Measurements from ENCODE around the gene TMEM139. TPM values are rescaled to one million over a fixed set of nuclear protein-coding genes. Genes with fewer than 3 reads are reported as not detected.
"Not testable (repeated sequence)": the region's sequence is repeated elsewhere in the genome, so short reads cannot be mapped to it uniquely, and the experiment has no call there.

Gene TMEM139
- total RNA-seq, 1 donor from 2014 or later: 0.72 TPM

DNA sequence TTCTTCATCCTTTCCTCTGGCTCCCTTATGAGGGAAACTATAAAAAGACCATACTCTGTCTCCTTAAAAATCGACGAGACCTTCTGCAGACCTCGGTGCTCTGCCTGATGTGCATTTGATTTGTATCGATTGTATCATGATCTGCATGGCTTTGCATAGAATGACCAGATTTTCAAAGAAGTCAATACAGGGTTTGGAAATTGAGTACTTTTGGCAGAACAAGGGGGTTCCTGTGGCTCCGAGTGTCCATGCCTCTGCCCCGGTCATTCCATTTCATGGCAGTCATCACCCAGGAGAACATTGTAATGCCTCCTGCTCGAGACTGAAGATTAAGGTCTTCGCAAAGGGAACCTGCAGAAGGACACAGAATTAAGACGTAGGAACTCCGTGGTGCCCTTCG is 4.1 kb downstream of the TMEM139 start:
- DNase-seq (ENCODE audit: low spot score): peak; percentile 27

DNA sequence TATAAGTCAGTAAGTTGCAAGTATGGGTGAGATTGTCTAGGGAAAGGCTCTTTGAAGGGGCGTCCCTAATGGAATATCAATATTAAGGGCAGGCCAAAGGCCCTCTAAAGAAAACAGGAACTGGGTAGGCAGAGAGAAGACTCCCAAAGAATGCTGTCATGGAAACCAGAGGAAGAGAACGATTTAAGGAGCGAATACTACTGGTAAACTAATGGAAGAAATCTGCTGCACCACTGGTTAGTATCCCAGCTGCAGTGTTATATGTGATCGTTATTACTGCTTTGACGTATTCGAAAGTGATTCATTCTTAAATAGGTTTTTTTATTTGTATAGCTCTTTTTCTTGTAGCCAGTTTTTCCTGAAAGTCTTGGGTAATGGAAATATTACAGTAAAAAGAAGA is 4.7 kb downstream of the TMEM139 start:
- no peak for DNase-seq (ENCODE audit: low spot score)

DNA sequence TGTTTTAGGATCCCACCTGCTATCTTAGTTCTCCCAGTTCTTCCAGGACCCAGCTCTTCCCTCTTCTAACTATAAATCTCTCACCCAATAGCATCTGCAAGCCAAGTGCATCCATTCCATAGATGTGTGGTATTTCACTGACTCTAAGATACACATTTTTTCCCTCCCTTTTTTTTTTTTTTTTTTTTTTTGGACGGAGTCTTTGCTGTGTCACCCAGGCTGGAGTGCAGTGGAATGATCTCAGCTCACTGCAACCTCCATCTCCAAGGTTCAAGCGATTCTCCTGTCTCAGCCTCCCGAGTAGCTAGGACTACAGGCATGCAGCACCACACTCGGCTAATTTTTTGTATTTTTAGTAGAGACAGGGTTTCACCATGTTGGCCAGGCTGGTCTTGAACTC is 5.1 kb downstream of the TMEM139 start:
- not testable (repeated sequence) for DNase-seq (ENCODE audit: low spot score)

DNA sequence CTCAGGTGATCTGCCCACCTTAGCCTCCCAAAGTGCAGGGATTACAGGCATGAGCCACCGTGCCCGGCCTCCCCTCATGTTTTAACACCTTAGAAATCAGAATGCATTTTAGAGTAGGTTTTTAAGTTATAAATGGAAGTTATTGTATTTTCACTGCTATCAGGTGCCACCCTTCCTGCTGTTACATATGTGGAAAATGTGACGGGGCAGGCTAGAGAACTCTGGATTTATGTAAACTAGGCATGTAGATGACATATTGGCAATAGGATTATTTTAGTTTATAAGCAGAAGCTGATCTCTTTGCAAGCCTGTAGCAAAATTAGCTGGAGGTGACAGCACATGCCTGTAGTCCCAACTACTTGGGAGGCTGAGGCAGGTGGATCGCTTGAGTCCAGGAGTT is 5.5 kb downstream of the TMEM139 start:
- no peak for DNase-seq (ENCODE audit: low spot score)

DNA sequence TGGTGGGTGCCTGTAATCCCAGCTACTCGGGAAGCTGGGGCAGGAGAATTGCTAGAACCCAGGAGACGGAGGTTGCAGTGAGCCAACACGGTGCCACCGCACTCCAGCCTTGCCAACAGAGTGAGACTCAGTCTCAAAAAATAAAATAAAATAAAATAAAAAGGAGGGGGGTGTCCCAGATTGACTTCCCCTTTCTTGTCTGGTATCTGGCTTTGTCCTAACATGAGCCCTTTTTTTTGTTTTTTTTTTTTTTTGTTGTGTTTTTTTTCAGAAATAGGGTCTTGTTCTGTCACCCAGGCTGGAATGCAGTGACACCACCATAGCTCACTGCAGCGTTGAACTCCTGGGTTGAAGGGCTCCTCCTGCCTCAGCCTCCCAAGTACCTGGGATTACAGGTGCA is 8.1 kb downstream of the TMEM139 start:
- DNase-seq (ENCODE audit: low spot score): no peak

DNA sequence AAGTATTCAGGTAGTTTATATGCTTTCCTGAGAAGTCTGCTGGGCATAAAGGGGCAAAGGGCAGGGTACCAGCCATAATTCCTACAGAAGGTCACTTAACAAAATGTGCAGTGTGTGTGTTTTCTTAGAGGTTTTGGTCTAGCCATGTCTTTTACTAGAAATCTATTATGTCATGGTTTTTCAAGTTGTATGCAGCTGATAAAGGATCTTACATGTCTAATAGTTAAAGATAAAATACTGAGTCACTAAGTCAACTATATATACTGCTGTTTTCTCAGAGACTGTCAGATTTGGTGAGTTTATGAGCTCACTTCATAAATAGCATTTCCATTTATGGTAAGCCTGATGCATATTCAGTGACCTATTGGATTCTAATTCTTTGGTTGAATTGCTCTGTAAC is 11.1 kb downstream of the TMEM139 start:
- peak; percentile 71 for DNase-seq (ENCODE audit: low spot score)

DNA sequence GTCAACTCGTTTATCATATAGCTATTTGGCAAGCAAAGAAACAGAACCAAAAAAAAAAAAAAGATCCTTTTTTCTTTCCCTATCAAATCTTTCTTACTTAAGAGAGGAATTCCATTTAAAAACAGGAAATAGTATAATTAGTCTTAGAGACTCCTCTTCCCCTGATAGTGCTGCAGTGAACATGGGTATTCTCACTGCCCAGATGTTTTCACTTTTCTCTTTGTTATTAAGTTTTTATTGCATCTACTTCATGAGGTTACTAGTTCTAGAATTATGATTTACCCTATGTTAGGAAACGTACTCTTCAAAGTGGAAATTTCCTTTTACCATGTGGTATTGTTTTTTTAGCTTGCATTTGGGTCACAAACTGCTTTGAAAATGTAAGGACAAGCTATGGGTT is 11.9 kb downstream of the TMEM139 start:
- no peak for DNase-seq (ENCODE audit: low spot score)

DNA sequence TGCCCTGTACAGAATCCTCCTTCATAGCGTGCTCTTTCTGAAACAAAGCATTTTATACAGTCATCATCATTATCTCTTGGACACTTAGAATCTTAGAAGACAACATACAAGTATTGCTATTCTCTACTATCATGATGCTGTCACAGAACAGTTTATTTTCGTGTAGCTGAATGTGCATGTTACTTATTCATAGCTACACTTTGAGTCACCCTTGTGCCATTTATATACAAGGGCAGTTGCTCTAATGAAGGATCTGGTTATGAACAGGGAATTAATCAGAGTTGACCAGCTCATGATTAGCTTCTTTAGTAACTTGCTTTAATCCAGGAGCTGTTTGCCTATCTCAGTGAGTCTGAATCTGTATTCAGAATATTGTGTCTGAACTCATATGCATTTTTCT is 14.6 kb downstream of the TMEM139 start:
- DNase-seq (ENCODE audit: low spot score): no peak

DNA sequence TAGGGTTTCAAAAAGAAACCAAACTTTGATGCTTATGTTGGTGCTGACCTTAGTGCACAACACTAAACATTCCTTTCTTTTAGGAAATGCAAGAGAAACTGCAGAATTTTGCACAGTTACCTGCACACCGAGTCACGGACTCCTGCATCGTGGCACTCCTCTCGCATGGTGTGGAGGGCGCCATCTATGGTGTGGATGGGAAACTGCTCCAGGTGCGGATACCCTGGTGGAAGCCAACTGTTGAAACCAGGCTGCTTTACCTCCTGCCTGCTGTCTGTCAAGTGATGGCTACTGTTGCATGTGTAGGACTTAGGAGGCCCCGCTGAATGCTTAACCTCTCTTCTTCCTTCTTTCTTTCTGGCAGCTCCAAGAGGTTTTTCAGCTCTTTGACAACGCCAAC is 15.1 kb downstream of the TMEM139 start:
- DNase-seq (ENCODE audit: low spot score): no peak

DNA sequence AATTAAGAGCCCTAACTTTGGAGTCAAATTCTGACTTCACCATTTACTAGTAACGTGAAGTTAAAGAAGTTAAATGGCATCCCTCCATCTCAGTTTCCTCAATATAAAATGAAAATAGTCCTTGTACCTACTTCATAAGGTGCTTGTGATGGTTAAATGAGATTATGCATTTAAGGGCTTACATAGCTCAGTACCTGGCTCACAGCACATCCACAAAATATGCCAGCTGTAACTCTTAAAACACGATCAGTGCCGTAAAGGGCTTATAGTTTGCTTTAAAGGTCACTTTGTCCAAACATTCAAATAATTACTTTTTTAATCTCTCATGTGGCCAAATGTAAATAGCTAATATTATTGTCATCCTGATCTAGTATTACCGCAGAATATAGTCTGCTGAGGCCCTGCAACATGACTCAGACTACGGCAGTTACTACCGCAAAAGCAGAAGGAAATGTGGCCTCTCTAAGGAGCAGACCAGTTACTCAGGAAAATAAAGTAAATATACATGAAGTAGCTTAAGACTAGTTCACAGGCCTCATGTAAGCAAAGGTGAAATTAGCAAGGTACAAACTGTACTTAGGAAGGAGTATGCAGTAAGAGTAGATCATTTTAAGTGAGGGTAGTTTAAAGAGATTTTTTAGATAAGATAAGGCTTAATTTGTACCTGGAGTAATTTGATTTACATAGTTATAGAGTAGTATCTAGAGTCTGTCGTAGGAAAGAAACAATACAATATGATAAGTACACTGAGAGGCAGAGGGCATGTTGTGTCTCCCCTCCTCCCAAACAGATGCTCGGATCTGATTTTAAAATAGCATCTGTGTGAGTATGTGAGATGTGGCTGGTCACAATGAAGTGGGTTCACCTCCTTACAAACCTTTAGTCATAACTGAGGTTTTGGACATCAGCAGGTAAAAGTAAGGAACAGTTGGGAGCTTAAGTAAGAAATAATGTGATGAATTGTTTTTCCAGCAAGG is 16.5 kb downstream of the TMEM139 start:
- DNase-seq (ENCODE audit: low spot score): no peak

DNA sequence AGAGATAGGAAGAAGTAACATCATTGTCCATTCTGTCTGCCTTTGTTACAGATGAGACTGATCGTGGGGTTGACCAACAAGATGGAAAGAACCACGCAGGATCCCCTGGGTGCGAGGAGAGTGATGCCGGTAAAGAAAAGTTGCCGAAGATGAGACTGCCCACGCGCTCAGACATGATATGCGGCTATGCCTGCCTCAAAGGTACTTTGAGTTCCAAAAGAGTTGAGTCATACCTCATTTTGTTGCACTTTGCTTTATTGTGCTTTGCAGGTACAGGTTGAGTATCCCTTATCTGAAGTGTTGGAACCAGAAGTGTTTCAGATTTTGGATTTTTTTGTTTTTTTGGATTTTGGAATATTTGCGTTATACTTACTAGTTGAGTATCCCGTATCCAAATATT is 19.0 kb downstream of the TMEM139 start:
- DNase-seq (ENCODE audit: low spot score): no peak

DNA sequence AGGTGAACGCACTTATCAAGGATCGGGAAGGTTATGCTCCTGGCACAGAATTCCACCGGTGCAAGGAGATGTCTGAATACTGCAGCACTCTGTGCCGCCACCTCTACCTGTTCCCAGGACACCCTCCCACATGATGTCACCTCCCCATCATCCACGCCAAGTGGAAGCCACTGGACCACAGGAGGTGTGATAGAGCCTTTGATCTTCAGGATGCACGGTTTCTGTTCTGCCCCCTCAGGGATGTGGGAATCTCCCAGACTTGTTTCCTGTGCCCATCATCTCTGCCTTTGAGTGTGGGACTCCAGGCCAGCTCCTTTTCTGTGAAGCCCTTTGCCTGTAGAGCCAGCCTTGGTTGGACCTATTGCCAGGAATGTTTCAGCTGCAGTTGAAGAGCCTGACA is 20.2 kb downstream of the TMEM139 start:
- no peak for DNase-seq (ENCODE audit: low spot score)

DNA sequence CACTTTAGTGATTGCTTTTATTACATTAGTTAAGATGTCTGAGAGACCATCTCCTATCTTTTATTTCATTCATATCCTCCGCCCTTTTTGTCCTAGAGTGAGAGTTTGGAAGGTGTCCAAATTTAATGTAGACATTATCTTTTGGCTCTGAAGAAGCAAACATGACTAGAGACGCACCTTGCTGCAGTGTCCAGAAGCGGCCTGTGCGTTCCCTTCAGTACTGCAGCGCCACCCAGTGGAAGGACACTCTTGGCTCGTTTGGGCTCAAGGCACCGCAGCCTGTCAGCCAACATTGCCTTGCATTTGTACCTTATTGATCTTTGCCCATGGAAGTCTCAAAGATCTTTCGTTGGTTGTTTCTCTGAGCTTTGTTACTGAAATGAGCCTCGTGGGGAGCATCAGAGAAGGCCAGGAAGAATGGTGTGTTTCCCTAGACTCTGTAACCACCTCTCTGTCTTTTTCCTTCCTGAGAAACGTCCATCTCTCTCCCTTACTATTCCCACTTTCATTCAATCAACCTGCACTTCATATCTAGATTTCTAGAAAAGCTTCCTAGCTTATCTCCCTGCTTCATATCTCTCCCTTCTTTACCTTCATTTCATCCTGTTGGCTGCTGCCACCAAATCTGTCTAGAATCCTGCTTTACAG is 20.8 kb downstream of the TMEM139 start:
- no peak for DNase-seq (ENCODE audit: low spot score)

DNA sequence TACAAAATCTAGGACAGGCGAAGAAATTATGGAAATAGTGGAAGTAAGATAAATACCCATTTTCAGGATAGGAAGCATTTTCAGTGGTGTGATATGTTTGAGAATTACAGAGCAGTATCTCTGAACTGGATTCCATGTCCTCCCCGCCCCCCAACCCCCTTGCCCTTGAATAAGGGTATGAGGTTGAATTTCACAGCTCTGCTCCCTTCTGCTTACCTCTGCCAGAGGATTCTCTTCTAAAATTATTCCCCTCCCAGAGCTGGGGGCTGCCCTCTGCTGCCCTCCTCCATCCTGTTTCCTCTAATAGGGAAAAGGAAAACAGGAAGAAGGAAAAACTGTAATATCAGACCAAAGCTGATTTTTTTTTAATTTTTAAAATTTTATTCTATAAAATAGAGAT is 23.9 kb downstream of the TMEM139 start:
- DNase-seq (ENCODE audit: low spot score): no peak

DNA sequence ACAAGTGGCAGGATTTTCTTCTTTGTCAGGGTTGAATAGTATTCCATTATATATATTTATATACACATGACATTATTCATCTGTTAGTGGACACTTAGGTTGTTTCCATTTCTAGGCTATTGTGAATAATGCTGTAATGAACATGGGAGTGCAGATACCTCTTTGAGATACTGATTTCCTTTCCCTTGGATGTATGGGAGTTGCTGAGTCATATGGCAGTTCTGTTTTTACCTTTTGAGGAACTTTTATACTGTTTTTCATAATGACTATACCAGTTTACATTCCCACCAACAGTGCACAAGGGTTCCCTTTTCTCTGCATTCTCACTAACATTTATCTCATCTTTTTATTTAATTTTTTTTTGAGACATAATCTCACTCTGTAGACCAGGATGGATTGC is 29.4 kb downstream of the TMEM139 start:
- DNase-seq (ENCODE audit: low spot score): no peak

DNA sequence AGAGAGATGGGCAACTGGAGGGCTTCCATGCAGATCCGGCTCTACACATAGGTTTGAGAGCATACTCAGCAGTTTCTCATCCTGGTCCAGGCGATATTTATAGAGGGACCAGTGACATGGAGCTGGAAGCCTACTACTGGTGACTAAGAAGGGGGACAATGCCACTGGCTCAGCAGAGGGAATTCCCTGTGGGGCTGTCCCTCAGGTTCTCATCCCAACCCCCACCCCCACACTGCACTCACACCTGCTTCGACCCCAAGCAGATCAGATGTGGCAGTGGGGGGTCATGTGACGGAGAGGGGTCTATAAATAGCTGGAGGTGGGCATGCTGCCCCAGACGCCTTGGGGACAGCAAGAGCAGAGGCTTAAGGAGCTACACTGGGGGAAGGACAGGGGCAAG is 31.0 kb downstream of the TMEM139 start, which contains the start of gene CLCN1:
Gene CLCN1 (plus strand): TSS at position 336 of the 400 bp plus-strand sequence. CDS start 102 bp downstream, outside the sequence.
- no peak for DNase-seq (ENCODE audit: low spot score)

DNA sequence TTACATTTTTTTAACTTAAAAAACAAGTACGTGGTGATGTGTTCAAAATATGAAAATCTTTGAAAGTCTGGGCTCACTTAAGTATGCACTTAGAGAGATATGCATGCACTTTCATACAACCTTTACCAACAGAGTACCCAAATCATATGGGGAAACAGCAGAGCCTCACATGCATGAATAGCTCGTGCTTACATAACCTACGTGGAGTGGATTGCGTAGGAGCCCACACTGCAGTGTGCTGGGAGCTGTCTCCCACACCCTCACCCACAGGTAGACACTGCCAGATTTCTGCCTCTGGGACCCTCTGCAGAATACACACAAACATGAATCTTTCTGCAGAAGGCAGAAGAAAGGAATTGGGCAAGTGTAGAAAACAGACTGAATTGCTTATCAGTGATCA is 31.7 kb downstream of the TMEM139 start:
- DNase-seq (ENCODE audit: low spot score): no peak

DNA sequence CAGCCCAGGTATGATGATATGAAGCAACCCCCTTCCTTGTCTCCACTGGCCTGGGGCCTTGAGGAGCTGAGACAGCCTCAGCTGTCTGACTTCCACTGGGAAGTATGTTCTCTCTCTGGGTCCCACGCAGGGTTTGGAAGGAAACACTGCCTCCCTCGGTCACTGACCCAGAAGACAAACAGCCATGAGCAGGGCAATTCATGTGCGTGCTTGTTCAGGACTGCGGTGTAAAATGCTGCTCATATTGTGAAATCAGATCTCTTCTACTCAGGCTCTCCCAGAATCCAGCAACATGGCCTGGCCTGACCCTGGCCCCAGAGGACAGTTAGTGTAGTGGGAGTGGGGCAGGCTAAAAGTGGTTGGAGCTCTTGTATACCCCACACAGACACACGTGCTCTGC is 33.9 kb downstream of the TMEM139 start:
- peak; percentile 29 for DNase-seq (ENCODE audit: low spot score)

DNA sequence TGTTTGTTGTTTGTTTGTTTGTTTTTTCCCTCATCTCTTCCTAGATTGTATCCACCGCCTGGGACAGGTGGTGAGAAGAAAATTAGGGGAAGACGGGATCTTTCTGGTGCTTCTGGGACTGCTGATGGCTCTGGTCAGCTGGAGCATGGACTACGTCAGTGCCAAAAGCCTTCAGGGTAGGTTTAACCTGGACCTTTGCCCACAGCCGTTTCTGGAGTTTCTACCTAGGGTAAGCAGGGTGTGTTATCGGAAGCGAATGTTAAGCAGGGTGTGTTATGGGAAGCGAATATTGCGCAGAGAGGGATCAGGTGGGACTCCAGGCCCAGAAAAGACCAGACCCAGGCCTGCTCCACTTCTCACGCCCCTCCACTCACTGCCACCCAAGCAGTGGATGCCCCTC is 35.9 kb downstream of the TMEM139 start:
- DNase-seq (ENCODE audit: low spot score): no peak

DNA sequence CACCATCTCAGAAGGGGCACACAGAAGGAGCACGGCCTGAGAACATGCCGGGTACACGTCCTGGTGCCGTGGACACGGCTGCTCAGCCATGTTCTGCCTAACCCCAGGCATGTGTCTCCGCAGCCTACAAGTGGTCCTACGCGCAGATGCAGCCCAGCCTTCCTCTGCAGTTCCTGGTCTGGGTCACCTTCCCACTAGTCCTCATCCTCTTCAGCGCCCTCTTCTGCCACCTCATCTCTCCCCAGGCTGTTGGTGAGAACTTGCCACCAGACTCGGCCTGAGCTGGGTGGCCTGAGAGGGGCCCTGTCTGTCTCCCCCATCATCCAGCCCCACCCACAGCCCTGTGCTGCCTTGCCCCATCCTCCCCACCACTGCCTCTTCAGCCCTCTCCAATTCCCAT is 36.5 kb downstream of the TMEM139 start:
- DNase-seq (ENCODE audit: low spot score): no peak

DNA sequence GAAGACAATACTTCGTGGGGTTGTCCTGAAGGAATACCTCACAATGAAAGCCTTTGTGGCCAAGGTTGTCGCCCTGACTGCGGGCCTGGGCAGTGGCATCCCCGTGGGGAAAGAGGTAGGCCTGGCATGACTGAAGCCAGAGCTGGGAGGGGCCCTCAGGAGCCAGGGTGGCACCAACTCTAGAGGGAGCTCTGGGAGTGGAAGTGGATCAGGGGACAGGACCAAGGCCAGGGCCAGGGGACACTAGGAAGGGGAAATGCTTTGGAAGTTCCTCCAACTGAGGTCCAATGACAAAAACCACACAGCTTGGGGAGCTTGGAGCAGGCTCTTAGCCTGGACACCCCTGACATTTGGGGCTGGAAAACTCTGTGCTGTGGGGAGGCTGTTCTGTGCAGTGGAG is 37.0 kb downstream of the TMEM139 start:
- no peak for DNase-seq (ENCODE audit: low spot score)

DNA sequence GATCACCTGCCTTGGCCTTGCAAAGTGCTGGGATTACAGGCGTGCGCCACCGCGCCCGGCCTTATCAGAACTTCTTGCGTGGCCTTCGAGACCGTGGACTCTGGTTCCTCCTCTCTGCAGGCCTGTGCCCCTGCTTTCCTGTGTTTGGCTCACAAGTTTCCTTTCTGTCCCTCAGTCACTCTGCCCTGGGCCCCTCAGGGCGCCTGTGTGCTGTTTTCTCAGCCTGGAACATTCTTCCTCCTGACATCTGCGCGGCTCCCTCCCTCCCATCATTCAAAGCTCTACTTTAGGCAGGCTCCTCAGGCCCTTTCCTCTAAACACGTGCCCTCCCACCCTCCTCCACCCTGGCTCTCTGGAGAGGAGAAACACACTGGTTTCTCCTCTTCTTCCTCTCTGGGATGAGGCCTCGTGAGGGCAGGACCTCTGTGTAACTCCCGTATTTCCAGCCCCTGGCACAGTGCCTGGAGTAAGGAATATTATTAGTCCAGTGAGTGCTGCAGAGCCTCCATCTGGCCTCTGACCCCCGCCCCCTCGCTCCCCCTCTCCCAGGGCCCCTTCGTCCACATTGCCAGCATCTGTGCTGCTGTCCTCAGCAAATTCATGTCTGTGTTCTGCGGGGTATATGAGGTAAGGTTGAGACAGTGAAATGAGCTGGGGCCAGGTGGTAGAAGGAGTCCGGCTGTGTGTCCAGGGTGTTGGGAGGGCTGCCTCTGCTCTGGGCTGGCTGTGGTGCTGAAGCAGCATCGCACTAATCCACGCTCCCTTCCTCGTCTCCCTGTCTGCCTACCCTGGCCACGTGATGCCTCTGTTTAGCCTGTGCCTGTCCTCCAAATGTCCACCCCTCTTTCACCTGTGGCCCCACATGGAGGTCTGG is 38.2 kb downstream of the TMEM139 start:
- DNase-seq (ENCODE audit: low spot score): peak; percentile 60

Measured in umbilical cord (tissue), 2 donors.